NCI-H510A (cell line): ENCODE results near the gene CTXND1.
"Not testable (repeated sequence)": the region's sequence is repeated elsewhere in the genome, so short reads cannot be mapped to it uniquely, and the experiment has no call there.

Experiments
- DNase-seq: peaks from one replicate; lab custom pipeline; 2025; lab: John Stamatoyannopoulos, UW

The CTXND1 gene

DNA sequence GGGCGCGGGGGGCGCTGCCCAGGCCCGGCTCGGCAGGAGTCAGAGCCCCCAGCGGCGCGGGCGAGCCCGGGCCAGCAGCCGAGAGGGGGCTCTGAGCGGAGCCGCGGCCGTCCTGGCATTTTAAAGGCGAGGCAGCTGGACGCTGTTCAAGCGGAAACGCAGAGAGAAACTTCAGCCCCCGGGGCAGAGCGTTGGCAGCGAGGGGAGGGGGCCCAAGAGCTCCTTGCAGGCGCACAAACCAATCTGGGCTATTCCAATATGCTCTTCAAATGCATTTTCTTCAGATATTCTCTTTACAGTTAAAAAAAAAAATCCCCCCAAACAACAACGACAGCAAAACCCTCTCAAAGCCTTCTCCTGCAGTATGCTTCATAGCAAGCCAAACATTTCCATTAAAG is at the start of gene CTXND1:
Gene CTXND1, minus strand, starts transcription at position 93 of the 398 bp plus-strand sequence. CDS start 50,264 bp downstream, outside the sequence.
- no peak for DNase-seq

DNA sequence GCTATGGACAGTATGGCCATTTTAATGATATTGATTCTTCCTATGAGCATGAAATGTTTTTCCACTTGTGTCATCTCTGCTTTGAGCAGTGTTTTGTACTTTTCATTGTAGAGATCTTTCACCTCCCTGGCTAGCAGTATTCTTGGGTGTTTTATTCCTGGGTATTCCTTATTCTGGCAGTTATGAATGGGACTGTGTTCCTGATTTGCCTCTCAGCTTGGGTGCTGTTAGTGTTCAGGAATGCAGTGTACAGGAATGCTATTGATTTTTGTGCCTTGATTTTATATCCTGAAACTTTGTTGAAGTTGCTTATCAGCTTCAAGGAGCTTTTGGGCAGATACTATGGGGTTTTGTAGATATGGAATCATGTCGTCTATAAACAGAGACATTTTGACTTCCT is 49.5 kb upstream of the CTXND1 start:
- DNase-seq: no peak

GRCh38 chr15:80295777-80296176 is 43.8 kb upstream of the CTXND1 start:
- not testable (repeated sequence) for DNase-seq

- DNase-seq: no peak
These were observed 40.1 kb upstream of the CTXND1 start for GRCh38 chr15:80292079-80292478.

DNA sequence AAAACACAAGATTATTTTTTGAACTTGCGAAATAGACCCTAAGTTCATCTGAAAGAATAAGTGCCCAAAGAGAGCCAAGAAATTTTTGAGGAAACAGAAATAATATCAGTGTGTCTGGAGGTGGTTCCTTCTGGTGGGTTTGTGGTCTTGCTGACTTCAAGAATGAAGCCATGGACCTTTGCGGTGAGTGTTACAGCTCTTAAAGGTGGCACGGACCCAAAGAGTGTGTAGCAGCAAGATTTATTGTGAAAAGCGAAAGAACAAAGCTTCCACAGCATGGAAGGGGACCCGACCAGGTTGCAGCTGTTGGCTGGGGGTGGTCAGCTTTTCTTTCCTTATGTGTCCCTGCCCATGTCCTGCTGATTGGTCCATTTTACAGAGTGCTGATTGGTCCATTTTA is 38.9 kb upstream of the CTXND1 start:
- DNase-seq: not testable (repeated sequence)

- DNase-seq: no peak
These were observed 37.8 kb upstream of the CTXND1 start for GRCh38 chr15:80289528-80290495.

GRCh38 chr15:80288131-80288530 is 36.1 kb upstream of the CTXND1 start:
- no peak for DNase-seq

GRCh38 chr15:80286055-80286454 is 34.0 kb upstream of the CTXND1 start:
- no peak for DNase-seq

GRCh38 chr15:80285379-80285778 is 33.4 kb upstream of the CTXND1 start:
- DNase-seq: no peak

GRCh38 chr15:80283531-80283930 is 31.5 kb upstream of the CTXND1 start:
- DNase-seq: no peak

DNA sequence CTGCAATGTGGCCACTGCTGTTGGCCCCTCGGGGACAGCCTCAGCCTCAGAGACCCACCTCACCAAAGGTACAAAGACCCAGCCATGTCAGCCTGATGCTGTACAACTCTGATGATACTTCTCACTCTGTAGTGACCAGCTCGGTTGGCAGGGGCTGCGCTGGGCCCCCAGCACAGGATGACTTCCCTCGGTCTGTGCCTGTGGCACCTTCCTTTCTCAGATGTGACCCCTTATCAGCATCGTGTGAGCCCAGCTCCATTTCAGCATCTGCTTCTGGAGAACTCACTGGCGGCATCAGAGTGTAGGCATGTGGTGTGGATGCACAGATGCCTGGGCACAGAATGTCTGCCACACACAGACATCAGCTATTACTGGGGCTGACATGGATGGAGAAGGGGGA is 25.1 kb upstream of the CTXND1 start:
- no peak for DNase-seq

GRCh38 chr15:80275961-80276360 is 23.9 kb upstream of the CTXND1 start:
- DNase-seq: no peak

DNA sequence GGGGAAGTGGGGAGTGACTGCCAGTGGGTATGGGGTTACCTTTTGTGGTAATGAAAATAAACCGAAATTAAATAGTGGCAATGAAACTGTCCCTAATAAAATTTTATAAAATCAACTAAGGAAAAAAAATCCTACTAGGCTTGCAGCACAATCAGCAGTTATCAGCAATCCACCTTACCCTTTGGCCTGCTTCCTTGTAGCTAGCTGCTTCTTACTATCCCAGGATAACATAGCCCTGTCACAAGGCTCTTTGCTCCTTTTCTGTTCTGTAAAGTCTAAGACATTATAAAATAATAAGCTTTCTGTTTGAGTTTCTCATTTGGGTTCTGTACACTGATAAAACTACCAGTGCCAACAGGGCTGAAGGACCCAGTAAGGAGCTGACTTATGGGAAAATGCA is 23.0 kb upstream of the CTXND1 start:
- DNase-seq: no peak

DNA sequence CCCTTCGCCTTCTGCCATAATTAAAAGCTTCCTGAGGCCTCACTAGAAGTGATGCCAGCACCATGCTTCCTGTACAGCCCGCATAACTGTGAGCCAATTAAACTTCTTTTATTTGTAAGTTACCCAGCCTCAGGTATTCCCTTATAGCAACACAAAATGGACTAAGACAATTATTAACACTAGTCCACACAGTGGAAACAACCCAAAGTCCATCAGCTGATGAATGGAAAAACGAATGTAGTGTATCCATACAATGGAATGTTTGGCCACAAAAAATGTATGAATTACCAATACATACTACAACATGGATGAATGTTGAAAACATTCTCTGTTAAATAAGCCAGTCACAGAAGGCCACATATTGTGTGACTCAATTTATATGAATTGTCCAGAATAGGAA is 22.5 kb upstream of the CTXND1 start:
- DNase-seq: no peak

GRCh38 chr15:80272987-80273386 is 21.0 kb upstream of the CTXND1 start:
- DNase-seq: no peak

DNA sequence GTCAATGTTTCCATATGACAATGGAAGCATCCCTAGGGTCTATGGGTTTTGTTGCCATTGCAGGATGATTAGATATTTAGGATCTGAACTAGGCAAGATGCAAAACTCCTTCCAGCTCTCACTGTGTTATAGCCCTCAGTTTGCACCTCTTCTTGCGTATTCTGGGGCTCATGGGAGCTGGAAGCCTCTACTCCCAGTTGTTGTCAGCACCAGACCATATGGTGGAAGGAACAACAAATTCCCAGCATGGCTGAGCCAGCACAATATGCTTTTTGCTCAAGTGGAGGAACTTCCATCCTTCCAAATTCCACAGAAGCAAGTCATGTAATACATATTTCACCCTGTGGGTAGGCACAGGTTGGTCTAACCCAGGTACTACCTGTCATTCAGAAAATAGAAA is 18.5 kb upstream of the CTXND1 start:
- no peak for DNase-seq

DNA sequence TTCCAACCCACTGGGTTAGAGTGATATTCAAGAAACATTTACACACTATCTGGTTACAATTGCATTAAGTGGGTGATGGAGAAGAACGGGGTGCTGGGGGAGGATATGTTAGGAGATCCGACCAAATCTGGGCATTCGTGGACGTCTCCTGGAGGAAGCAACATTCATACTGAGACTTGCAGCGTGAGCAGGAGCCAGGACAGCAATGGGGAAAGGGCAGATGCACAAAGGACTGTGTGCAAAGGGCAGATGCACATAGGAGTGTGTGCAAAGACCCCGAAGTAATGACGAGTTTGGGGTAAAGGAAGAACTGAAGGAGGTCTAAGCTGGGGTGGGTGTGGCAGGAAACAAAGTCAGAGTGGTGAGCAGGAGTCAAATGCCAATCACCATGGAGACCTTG is 16.1 kb upstream of the CTXND1 start:
- no peak for DNase-seq

GRCh38 chr15:80267658-80268057 is 15.6 kb upstream of the CTXND1 start:
- DNase-seq: no peak

DNA sequence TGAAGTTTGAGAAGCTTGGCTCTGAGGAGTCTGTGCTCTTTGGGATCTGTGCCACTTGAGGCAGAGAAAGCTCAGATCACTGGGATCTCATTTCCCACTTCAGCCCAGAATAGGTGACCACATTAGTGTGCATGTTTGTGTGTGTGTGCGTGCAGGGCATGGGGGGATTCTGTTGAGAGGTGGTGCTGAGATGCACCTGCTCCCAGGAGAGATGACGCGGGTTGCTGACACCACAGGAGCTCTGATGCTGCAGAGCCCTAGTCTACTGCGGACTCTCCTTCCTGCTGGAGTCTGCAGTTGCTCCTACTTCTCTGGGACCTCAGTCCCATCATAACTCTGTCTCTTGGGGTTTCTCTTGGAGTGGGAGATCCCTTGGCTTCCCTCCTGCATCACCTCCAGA is 14.7 kb upstream of the CTXND1 start:
- no peak for DNase-seq

GRCh38 chr15:80266113-80266512 is 14.1 kb upstream of the CTXND1 start:
- DNase-seq: no peak

DNA sequence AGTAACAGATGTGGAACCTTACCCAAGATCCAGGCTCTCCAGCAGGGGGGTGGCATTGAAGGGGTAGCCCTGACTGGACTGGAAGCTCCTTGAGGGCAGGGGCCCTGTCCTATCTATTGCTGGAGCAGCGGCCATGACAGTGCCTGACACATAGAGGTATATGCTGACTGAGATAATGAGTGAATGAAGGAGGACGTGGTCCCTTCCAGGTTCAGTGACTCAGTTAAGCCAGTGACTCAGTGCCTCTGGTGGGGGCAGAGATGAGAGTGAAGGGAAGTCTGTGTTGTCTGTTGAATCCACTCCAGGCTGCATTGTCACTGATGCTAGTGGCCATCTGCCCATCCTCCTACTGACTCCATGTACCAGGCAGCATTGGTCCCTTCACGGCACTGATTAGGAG is 13.0 kb upstream of the CTXND1 start:
- DNase-seq: no peak

DNA sequence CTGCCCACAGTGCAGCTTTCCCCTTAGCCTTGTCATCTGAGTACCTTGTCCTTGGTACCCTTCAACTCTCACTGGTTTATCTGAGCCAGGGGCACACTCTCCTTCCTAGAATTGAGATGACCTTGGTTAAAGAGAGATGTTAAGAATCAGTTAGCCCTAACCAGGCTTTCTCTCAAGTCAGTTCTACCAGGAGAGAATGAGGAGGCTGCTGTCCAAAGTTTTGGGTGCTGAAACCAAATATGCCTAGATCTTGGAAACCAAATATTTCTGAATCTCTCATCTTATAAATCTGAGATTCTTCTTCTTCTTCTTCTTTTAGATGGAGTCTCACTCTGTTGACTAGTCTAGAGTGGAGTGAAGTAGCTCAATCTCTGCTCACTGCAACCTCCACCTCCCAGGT is 12.0 kb upstream of the CTXND1 start:
- DNase-seq: no peak

DNA sequence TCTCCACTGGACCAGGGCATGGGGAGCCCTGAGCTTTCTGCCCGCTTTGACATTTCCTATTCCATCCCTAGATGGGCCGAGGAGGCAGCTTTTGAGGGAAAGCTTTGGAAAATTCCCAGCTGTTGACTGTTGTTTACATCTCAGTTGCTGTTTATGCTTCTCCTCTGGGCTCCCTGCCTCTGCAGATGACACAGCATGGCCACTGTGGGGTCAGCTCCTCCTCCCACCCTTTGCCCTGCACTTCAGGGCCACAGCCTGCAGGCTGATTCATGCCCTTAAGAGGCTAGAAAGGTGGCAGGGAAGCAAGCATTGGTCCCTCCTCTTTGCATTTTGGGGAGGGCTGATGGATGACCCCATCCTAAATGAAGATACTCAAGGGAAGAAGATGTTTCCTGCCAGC is 8.5 kb upstream of the CTXND1 start:
- DNase-seq: no peak

- DNase-seq: no peak
These were observed 8.0 kb upstream of the CTXND1 start for GRCh38 chr15:80259942-80260510.
